Mucosa of descending colon (tissue), 3 donors: ENCODE results near the gene LCA5. TPM values are rescaled to one million over a fixed set of nuclear protein-coding genes. Genes with fewer than 3 reads are reported as not detected.

Experiments
- ATAC-seq: fragments of 200-7000 bp; cut with Tn5 transposase; one replicate; pipeline ENCODE4 v1.9.1; 2020; ENCODE audit warnings: mild to moderate bottlenecking, moderate library complexity
- DNase-seq, 3 donors: peaks; one replicate each; pipeline ENCODE4 v3.0.0-alpha.2; 2020
- H3K36me3 ChIP-seq: fragments of 200-600 bp; one replicate; pipeline ENCODE4 v1.8.0; 2021; ENCODE audit warnings: low read depth, mild to moderate bottlenecking
- H3K4me1 ChIP-seq: fragments of 200-600 bp; one replicate; pipeline ENCODE4 v1.8.0; 2021; ENCODE audit warnings: low read depth, mild to moderate bottlenecking
- H3K4me3 ChIP-seq: fragments of 200-600 bp; one replicate; pipeline ENCODE4 v1.8.0; 2021; ENCODE audit warnings: mild to moderate bottlenecking
- H3K9me3 ChIP-seq: fragments of 200-600 bp; one replicate; pipeline ENCODE4 v1.8.0; 2021; ENCODE audit warnings: mild to moderate bottlenecking
- CTCF ChIP-seq: fragments of 200-600 bp; IDR thresholded peaks from one replicate; pipeline ENCODE4 v1.8.0; 2022; ENCODE audit warnings: antibody characterized with exemption, mild to moderate bottlenecking
- intact Hi-C, 2 donors: fragments of 100-400 bp; cut with DNase I in 1 of 2; cut with micrococcal nuclease in 1 of 2; formaldehyde crosslinking; loops; one replicate each; pipeline versions ENCODE4 v1.11.0 to v1.11.1; 2022; cut with DNase I, micrococcal nuclease
- total RNA-seq, 3 donors: library from RNA; stranded (reverse); fragmentation: NEBNext Ultra II Directional in 2 of 3; extraction: Animal tissue kit (Norgen Biotek cat#: 25700) in 2 of 3; gene quantifications; one replicate each; pipeline versions ENCODE4 v1.2.1 to v1.2.4, GENCODE V29; 2021 to 2023
- donor health status: DM: no; HTN: no; CAD: no; lungs with moderate emphysema.
- donor health status: DM: no; HTN: no; CAD: no.
- donor health status: DM: no; HTN: yes; CAD: no.

Gene LCA5
- total RNA-seq, 3 donors from 2014 or later = 0.43 to 5.5 (median 1.1) TPM

DNA sequence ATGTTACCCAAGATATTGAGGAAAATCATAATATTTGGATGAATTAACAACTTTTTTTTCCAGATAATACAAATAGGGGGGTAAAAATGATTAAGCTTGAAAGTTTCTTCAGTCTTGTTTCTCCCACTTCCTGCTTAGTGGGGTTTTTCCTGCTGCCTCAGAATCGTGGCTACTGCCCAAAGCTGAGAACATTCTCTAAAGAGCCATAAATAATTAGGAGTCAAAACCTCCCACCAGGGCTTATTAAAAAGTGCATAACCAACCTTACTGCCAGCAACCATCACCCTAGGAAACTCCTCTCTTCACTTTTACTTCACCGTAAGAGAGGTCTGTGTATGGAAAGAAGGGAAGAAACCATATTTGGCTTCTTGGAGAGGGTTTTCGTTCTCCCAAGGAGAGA is 9.0 kb upstream of the LCA5 start:
- intact Hi-C loops = no loop called here
- H3K4me1 ChIP-seq = peaks cover 7% of the 10 kb centered on the region
- no peaks in the 10 kb centered on the region for H3K36me3 ChIP-seq
- no peak for DNase-seq
- TF ChIP-seq CTCF = no peak
- no peaks in the 10 kb centered on the region for H3K9me3 ChIP-seq
- no peak for ATAC-seq
- no peak overlapping the region for H3K4me3 ChIP-seq

GRCh38 chr6:79544939-79545450 is 7.8 kb upstream of the LCA5 start:
- Histone ChIP-seq H3K4me3 (no peak overlapping the region), H3K36me3 (no peaks in the 10 kb centered on the region), H3K9me3 (no peaks in the 10 kb centered on the region), H3K4me1 (peaks cover 7% of the 10 kb centered on the region)
- DNase-seq (peak; percentile 50 to 65 (median 57)), ATAC-seq (peak; percentile 98)
- TF ChIP-seq CTCF = no peak
- intact Hi-C loops = no loop called here

- DNase-seq (no peak), ATAC-seq (no peak)
- intact Hi-C loops = no loop called here
- Histone ChIP-seq H3K4me1 (peaks cover 7% of the 10 kb centered on the region), H3K9me3 (no peaks in the 10 kb centered on the region), H3K36me3 (no peaks in the 10 kb centered on the region), H3K4me3 (no peak overlapping the region)
- TF ChIP-seq CTCF = no peak
Observed at GRCh38 chr6:79544299-79544927, 7.2 kb upstream of the LCA5 start.

DNA sequence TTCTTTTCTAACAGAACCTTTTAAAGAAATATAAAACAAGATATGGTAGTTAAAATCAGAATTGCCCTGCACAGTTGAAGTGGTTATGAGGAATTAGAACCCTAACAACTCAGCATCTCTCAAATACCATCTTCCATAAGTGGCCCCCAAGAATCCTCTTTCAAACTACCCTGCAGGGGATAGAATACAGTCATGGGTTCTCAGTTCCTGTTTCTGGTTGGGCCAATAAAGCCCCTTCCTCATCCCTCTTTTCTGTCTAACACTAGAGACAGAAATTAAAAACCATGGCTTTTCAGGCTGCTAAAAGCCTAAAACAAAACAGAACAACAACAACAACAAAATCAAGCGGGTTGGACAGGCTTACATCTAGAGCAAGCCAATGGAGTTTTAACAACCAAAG is 6.7 kb upstream of the LCA5 start:
- DNase-seq (no peak), ATAC-seq (no peak)
- peaks cover 7% of the 10 kb centered on the region for H3K4me1 ChIP-seq
- intact Hi-C loops = no loop called here
- H3K4me3 ChIP-seq = no peak overlapping the region
- no peak for TF ChIP-seq CTCF
- H3K36me3 ChIP-seq = no peaks in the 10 kb centered on the region
- H3K9me3 ChIP-seq = no peaks in the 10 kb centered on the region

DNA sequence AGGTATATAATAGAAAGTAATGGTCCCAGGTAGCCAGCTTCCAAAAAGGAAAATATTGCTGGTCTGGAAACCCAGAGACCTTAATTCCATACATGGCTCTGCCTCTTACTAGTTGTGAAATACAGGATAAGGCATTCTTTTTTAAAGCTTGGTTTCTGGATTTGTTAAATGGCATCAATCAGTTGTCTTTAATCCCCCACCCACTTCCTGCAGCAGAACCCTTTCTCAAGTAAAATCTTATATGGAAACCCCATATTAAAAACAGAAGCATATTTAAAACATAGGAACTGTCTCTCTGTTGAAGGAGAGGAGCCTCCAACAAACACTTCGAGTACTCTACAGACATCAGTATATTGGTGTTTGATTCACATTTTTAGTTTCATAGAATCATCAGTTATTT is 6.2 kb upstream of the LCA5 start:
- DNase-seq (no peak), ATAC-seq (no peak)
- no peaks in the 10 kb centered on the region for H3K36me3 ChIP-seq
- peaks cover 7% of the 10 kb centered on the region for H3K4me1 ChIP-seq
- no peak for TF ChIP-seq CTCF
- no peak overlapping the region for H3K4me3 ChIP-seq
- intact Hi-C loops = no loop called here
- H3K9me3 ChIP-seq = no peaks in the 10 kb centered on the region
